GM23248 (cell line): ENCODE measurements around the gene MIER1.

Experiments used
- EZH2 ChIP-seq: fragments of 200-600 bp; sonication (generic); IDR thresholded peaks from 2 replicates; pipeline ENCODE4 v1.6.1; 2018; ENCODE audit warnings: antibody characterized with exemption, mild to moderate bottlenecking; ENCODE audit not compliant: insufficient read depth, poor library complexity, severe bottlenecking
- EZH2phosphoT487 ChIP-seq: fragments of 200-600 bp; sonication (generic); IDR thresholded peaks from 2 replicates; pipeline ENCODE4 v1.6.1; 2018; ENCODE audit warnings: antibody characterized with exemption, moderate library complexity, mild to moderate bottlenecking, low read depth; ENCODE audit not compliant: insufficient read depth

DNA sequence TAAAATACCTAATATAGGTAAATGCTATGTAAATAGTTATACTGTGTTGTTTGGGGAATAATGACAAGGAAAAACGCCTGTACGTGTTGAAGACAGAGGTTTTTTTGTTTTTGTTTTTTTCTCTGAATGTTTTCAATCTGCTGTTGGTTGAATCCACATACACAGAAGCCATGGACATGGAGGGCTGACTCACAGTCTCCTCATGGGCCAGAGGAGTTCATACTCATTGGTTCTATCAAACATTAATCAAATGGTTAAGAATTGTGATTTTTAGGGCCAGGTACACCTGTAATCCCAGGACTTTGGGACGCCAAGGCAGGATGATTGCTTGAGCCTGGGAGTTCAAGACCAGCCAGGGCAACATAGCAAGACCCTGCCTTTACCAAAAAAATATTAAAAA lies 20.5 kb downstream of the MIER1 start:
- no peak for TF ChIP-seq EZH2phosphoT487
- TF ChIP-seq EZH2, result no peak
